Esophagus muscularis mucosa (tissue), 4 donors: ENCODE measurements around the gene FAM169A. TPM values are rescaled to one million over a fixed set of nuclear protein-coding genes. Genes with fewer than 3 reads are reported as not detected.
"Not testable (repeated sequence)": the region's sequence is repeated elsewhere in the genome, so short reads cannot be mapped to it uniquely, and the experiment has no call there.

Source experiments
- DNase-seq: peaks from one replicate; pipeline ENCODE4 v3.0.0-alpha.2; 2017; ENCODE audit errors: extremely low spot score
- H3K27ac ChIP-seq, 4 donors: fragments of 200-600 bp; sonication (generic); replicated peaks in 1 of 4; 1 replicate in 3 of 4; 2 replicates in 1 of 4; pipeline ENCODE4 v1.5.1; 2016 to 2019; ENCODE audit warnings: mild to moderate bottlenecking in 1 of 4
- H3K27me3 ChIP-seq, 4 donors: fragments of 200-600 bp; sonication (generic); one replicate each; pipeline versions ENCODE4 v1.5.1 to v1.6.0; 2016 to 2019
- H3K36me3 ChIP-seq, 4 donors: fragments of 200-600 bp; sonication (generic); one replicate each; pipeline ENCODE4 v1.5.1; 2016 to 2019
- H3K4me1 ChIP-seq, 4 donors: fragments of 200-600 bp; sonication (generic); one replicate each; pipeline ENCODE4 v1.5.1; 2016 to 2019
- H3K4me3 ChIP-seq, 4 donors: fragments of 200-600 bp; sonication (generic); 1 replicate in 2 of 4; 2 replicates in 2 of 4; pipeline ENCODE4 v1.5.1; 2016 to 2019; ENCODE audit warnings: mild to moderate bottlenecking in 4 of 4, moderate library complexity in 1 of 4
- H3K9me3 ChIP-seq, 4 donors: fragments of 200-600 bp; sonication (generic); 1 replicate in 3 of 4; 2 replicates in 1 of 4; pipeline ENCODE4 v1.5.1; 2016 to 2019
- CTCF ChIP-seq, 3 experiments: fragments of 200-600 bp in 2 of 3; fragments of 450-650 bp in 1 of 3; sonication (generic) in 2 of 3; IDR thresholded peaks; one replicate each; pipeline ENCODE4 v1.5.1; 2017 to 2019; ENCODE audit warnings: antibody characterized with exemption in 3 of 3, mild to moderate bottlenecking in 2 of 3, moderate library complexity in 1 of 3
- EP300 ChIP-seq: sonication (generic); formaldehyde crosslinking; IDR thresholded peaks from one replicate; pipeline ENCODE4 v1.6.1; 2017; ENCODE audit warnings: antibody characterized with exemption
- POLR2A ChIP-seq: fragments of 450-650 bp; IDR thresholded peaks from one replicate; pipeline ENCODE4 v1.6.1; 2017; ENCODE audit warnings: antibody characterized with exemption, moderate library complexity, mild to moderate bottlenecking, low read depth
- POLR2AphosphoS5 ChIP-seq, 2 donors: sonication (generic); formaldehyde crosslinking; IDR thresholded peaks; one replicate each; pipeline ENCODE4 v1.6.1; 2017; ENCODE audit warnings: antibody characterized with exemption in 2 of 2
- WGBS: methylation state at CpG from one replicate; pipeline ENCODE4 v1.1.5; 2018; 5-methylcytosine and 5-hydroxymethylcytosine counted together
- intact Hi-C: fragments of 100-400 bp; cut with DNase I; formaldehyde crosslinking; loops from one replicate; pipeline ENCODE4 v1.15.1; 2023
- total RNA-seq, 4 donors: library from RNA; depleted of rRNA; stranded (reverse); fragments of >200 nt; gene quantifications; one replicate each; pipeline versions ENCODE4 v1.1.0 to v1.2.1, GENCODE V29; 2016

FAM169A gene
- total RNA-seq, 4 donors from 2014 or later, result 0.80 to 2.1 (median 1.3) TPM

- Histone ChIP-seq H3K4me1 (no peaks in the 10 kb centered on the region), H3K36me3 (no peaks in the 10 kb centered on the region), H3K27ac (no peak overlapping the region), H3K4me3 (no peak overlapping the region), H3K9me3 (no peaks in the 10 kb centered on the region), H3K27me3 (no peaks in the 10 kb centered on the region)
- 91% methylated on average over 7 of the region's 7 CpGs for WGBS
- DNase-seq, result no peak
- intact Hi-C loops, result no loop called here
- TF ChIP-seq POLR2A (no peak), EP300 (no peak)
These were observed 10.0 kb upstream of the FAM169A start for GRCh38 chr5:74875994-74876791.

GRCh38 chr5:74873525-74874249 lies 7.5 kb upstream of the FAM169A start:
- no peak overlapping the region for H3K4me3 ChIP-seq
- intact Hi-C loops, result no loop called here
- H3K36me3 ChIP-seq, result no peaks in the 10 kb centered on the region
- 81% methylated on average over 3 of the region's 3 CpGs for WGBS
- H3K4me1 ChIP-seq, result no peaks in the 10 kb centered on the region
- DNase-seq, result no peak
- H3K9me3 ChIP-seq, result no peaks in the 10 kb centered on the region
- H3K27ac ChIP-seq, result no peak overlapping the region
- H3K27me3 ChIP-seq, result no peaks in the 10 kb centered on the region
- TF ChIP-seq POLR2AphosphoS5 (IDR thresholded peaks at IDR 0.05) (no peak), POLR2A (no peak), CTCF (IDR thresholded peaks at IDR 0.05) (no peak)

DNA sequence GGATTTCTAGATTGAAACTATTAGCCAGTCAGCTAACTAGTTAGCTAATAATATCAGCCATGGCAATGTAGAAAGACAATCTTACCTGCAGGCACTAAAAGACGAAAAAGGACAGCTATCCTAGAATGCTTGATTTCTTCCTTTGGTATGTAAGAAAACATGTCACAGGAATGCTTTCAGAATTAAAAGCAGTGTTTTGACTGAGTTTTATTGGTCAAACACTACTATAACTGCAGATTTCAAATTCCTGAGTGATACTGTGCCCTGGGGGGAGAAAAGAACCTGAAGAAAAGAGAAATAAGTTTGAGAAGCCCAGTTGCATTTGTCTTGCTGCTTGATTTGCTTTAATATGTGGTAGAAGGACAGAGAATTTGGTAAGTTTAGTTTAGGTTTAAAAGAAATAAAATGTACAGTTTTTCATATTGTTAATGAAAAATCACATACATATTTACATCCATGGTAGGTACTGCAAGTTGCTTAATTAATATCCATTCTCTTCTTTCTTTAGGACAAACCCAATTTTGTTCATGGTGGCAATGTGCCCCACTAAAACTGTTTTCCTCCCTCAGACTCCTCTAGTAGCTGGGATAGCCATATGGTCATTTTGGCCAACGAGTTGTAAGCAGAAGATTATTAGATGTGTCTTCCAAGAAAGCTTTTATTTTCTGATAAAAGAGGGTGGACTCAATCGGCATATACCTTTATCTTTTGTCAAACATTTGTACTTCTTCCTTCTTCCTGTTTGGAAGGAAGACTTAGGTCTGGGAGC lies 4.3 kb upstream of the FAM169A start:
- no peak for DNase-seq
- Histone ChIP-seq H3K4me1 (peaks cover 0 to 14% (median 10%) of the 10 kb centered on the region in 4 donors), H3K36me3 (no peaks in the 10 kb centered on the region), H3K9me3 (no peaks in the 10 kb centered on the region), H3K4me3 (no peak overlapping the region), H3K27ac (no peak overlapping the region), H3K27me3 (peaks cover 0 to 16% (median 0%) of the 10 kb centered on the region in 4 donors)
- WGBS, result 76% methylated on average over 3 of the region's 3 CpGs
- intact Hi-C loops, result no loop called here
- TF ChIP-seq POLR2AphosphoS5 (IDR thresholded peaks at IDR 0.05), result no peak
- no peak for TF ChIP-seq CTCF (IDR thresholded peaks at IDR 0.05)
- TF ChIP-seq EP300, result no peak
- TF ChIP-seq POLR2A, result no peak

- WGBS, result 92% methylated on average over 10 of the region's 10 CpGs
- H3K9me3 ChIP-seq, intact Hi-C loops, H3K36me3 ChIP-seq, DNase-seq, H3K27ac ChIP-seq, H3K4me3 ChIP-seq: not testable (repeated sequence)
- Histone ChIP-seq H3K27me3 (peaks cover 0 to 26% (median 0%) of the 10 kb centered on the region in 4 donors), H3K4me1 (peaks cover 3 to 19% (median 13%) of the 10 kb centered on the region in 4 donors)
These were observed 3.2 kb upstream of the FAM169A start for GRCh38 chr5:74869414-74869813.

DNA sequence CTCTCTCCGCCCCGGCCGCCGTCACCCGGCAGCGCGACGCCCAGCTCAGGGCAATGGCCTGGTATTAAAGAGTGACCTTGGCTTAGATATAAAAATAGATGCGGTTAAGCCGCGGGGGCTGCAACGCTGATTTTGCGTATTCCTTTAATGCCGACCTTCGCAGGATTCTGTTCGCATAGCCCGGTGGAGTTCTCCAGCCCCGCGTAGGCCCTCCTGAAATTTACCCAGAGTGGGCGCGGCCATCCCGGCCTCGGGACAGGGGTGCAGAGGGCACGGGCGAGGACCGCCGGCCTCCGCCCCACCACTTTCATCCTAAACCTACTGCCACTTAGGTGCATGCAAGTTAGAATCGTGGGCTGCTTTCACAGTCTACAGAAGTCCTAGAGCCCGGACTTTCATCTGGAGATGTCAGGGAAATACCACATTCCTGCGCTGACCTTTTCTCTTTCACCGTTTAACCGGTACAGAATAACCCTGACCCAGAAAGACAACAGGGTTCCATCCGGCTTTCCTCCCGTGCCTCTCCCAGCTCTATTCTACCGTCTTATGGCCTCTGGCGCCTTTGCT lies 492 bp upstream of the FAM169A start:
- intact Hi-C loops, result no loop called here

More for the DNA sequence above, 492 bp upstream of the FAM169A start:
- Histone ChIP-seq H3K4me1 (peaks cover 3 to 19% (median 13%) of the 10 kb centered on the region in 4 donors), H3K27ac (peak overlapping the region in 1 of 4 donors; percentile 37), H3K4me3 (peak overlapping the region; percentile 61 to 77 (median 66)), H3K9me3 (no peaks in the 10 kb centered on the region), H3K27me3 (peaks cover 0 to 33% (median 0%) of the 10 kb centered on the region in 4 donors), H3K36me3 (no peaks in the 10 kb centered on the region)
- no peak for TF ChIP-seq POLR2AphosphoS5 (IDR thresholded peaks at IDR 0.05)
- TF ChIP-seq CTCF (IDR thresholded peaks at IDR 0.05), result no peak
- TF ChIP-seq POLR2A, result no peak
- TF ChIP-seq EP300, result no peak
- 40% methylated on average over 17 of the region's 37 CpGs for WGBS
- no peak for DNase-seq
